Prostate gland (tissue), 2 donors: Measurements from ENCODE around the gene TLR3. TPM values are rescaled to one million over a fixed set of nuclear protein-coding genes. Genes with fewer than 3 reads are reported as not detected.
"Not testable (repeated sequence)": the region's sequence is repeated elsewhere in the genome, so short reads cannot be mapped to it uniquely, and the experiment has no call there.

Source experiments
- DNase-seq: peaks from one replicate; pipeline ENCODE4 v3.0.0-alpha.2; 2019; ENCODE audit warnings: low spot score
- H3K27ac ChIP-seq, 2 donors: fragments of 200-600 bp; sonication (generic); 2 replicates each; pipeline ENCODE4 v1.5.1; 2017 to 2019
- H3K27me3 ChIP-seq: fragments of 200-600 bp; sonication (generic); replicated peaks from 2 replicates; pipeline ENCODE4 v1.5.1; 2019; ENCODE audit not compliant: insufficient read depth
- H3K36me3 ChIP-seq, 2 donors: fragments of 200-600 bp; sonication (generic); 1 replicate in 1 of 2; 2 replicates in 1 of 2; pipeline versions ENCODE4 v1.5.1 to v1.8.1; 2017 to 2019
- H3K4me1 ChIP-seq: fragments of 200-600 bp; sonication (generic); replicated peaks from 2 replicates; pipeline ENCODE4 v1.5.1; 2019
- H3K4me3 ChIP-seq, 2 donors: fragments of 200-600 bp; sonication (generic); 2 replicates each; pipeline ENCODE4 v1.5.1; 2017 to 2019
- H3K9me3 ChIP-seq: fragments of 200-600 bp; sonication (generic); 2 replicates; pipeline ENCODE4 v1.5.1; 2017
- POLR2A ChIP-seq: fragments of 450-650 bp; IDR thresholded peaks from one replicate; pipeline ENCODE4 v1.6.1; 2016; ENCODE audit warnings: antibody characterized with exemption, mild to moderate bottlenecking
- POLR2AphosphoS5 ChIP-seq: sonication (generic); formaldehyde crosslinking; IDR thresholded peaks from one replicate; pipeline ENCODE4 v1.6.1; 2017; ENCODE audit warnings: antibody characterized with exemption
- WGBS: methylation state at CpG from one replicate; pipeline ENCODE4 v1.1.5; 2018; 5-methylcytosine and 5-hydroxymethylcytosine counted together
- intact Hi-C: fragments of 100-400 bp; cut with DNase I; formaldehyde crosslinking; loops from one replicate; pipeline ENCODE4 v1.14.2; 2022
- total RNA-seq, 2 donors: library from RNA; depleted of rRNA; stranded (reverse); fragments of >200 nt; gene quantifications; one replicate each; pipeline ENCODE4 v1.1.0, GENCODE V29; 2016
- TF ChIP-seq, protein P1 (sequence below), 4 experiments: fragments of 200-600 bp in 2 of 4; fragments of 450-650 bp in 2 of 4; sonication (generic) in 2 of 4; IDR thresholded peaks; 1 replicate in 3 of 4; 2 replicates in 1 of 4; pipeline ENCODE4 v1.5.1; 2016 to 2019; ENCODE audit warnings: antibody characterized with exemption in 4 of 4, mild to moderate bottlenecking in 2 of 4, moderate library complexity in 2 of 4

The TLR3 gene
- total RNA-seq, 2 donors from 2014 or later: 4.3 to 5.2 TPM

- no peaks in the 10 kb centered on the region for H3K9me3 ChIP-seq
- WGBS: 80% methylated on average over 12 of the region's 12 CpGs
- no peaks in the 10 kb centered on the region for H3K4me1 ChIP-seq
- no peaks in the 10 kb centered on the region for H3K36me3 ChIP-seq
- no peak overlapping the region for H3K4me3 ChIP-seq
- DNase-seq: no peak
- TF ChIP-seq POLR2AphosphoS5: no peak
- TF ChIP-seq POLR2A: no peak
- TF ChIP-seq, protein P1, sequence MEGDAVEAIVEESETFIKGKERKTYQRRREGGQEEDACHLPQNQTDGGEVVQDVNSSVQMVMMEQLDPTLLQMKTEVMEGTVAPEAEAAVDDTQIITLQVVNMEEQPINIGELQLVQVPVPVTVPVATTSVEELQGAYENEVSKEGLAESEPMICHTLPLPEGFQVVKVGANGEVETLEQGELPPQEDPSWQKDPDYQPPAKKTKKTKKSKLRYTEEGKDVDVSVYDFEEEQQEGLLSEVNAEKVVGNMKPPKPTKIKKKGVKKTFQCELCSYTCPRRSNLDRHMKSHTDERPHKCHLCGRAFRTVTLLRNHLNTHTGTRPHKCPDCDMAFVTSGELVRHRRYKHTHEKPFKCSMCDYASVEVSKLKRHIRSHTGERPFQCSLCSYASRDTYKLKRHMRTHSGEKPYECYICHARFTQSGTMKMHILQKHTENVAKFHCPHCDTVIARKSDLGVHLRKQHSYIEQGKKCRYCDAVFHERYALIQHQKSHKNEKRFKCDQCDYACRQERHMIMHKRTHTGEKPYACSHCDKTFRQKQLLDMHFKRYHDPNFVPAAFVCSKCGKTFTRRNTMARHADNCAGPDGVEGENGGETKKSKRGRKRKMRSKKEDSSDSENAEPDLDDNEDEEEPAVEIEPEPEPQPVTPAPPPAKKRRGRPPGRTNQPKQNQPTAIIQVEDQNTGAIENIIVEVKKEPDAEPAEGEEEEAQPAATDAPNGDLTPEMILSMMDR (IDR thresholded peaks at IDR 0.05): no peak
- intact Hi-C loops: no loop called here
- no peaks in the 10 kb centered on the region for H3K27me3 ChIP-seq
- no peak overlapping the region for H3K27ac ChIP-seq
Measured at GRCh38 chr4:186040316-186040715, 28.6 kb upstream of the TLR3 start.

GRCh38 chr4:186047501-186047900 lies 21.5 kb upstream of the TLR3 start:
- DNase-seq, H3K27ac ChIP-seq, H3K4me3 ChIP-seq, H3K36me3 ChIP-seq, H3K9me3 ChIP-seq, H3K4me1 ChIP-seq, intact Hi-C loops, H3K27me3 ChIP-seq: not testable (repeated sequence)
- WGBS: 58% methylated on average over 5 of the region's 5 CpGs

GRCh38 chr4:186050135-186050534 lies 18.8 kb upstream of the TLR3 start:
- intact Hi-C loops, DNase-seq: not testable (repeated sequence)

GRCh38 chr4:186051096-186051495 lies 17.9 kb upstream of the TLR3 start:
- H3K36me3 ChIP-seq: no peaks in the 10 kb centered on the region
- no peak for DNase-seq
- H3K27me3 ChIP-seq: no peaks in the 10 kb centered on the region
- H3K4me3 ChIP-seq: no peak overlapping the region
- no peaks in the 10 kb centered on the region for H3K4me1 ChIP-seq
- 67% methylated on average over 11 of the region's 11 CpGs for WGBS
- no peak overlapping the region for H3K27ac ChIP-seq
- intact Hi-C loops: no loop called here
- no peaks in the 10 kb centered on the region for H3K9me3 ChIP-seq
- TF ChIP-seq, protein P1 (IDR thresholded peaks at IDR 0.05): no peak
- TF ChIP-seq POLR2A (no peak), POLR2AphosphoS5 (no peak)

More at GRCh38 chr4:186050135-186050534, 18.8 kb upstream of the TLR3 start:
- not testable (repeated sequence) for H3K4me3 ChIP-seq, H3K36me3 ChIP-seq, H3K4me1 ChIP-seq, H3K9me3 ChIP-seq, H3K27me3 ChIP-seq, H3K27ac ChIP-seq
- 49% methylated on average over 8 of the region's 8 CpGs for WGBS

GRCh38 chr4:186058253-186058979 lies 10.5 kb upstream of the TLR3 start:
- intact Hi-C loops: no loop called here
- Histone ChIP-seq H3K36me3 (no peaks in the 10 kb centered on the region), H3K27ac (no peak overlapping the region), H3K27me3 (no peaks in the 10 kb centered on the region), H3K4me3 (no peak overlapping the region), H3K4me1 (no peaks in the 10 kb centered on the region), H3K9me3 (no peaks in the 10 kb centered on the region)
- WGBS: 80% methylated on average over 6 of the region's 6 CpGs
- no peak for DNase-seq
- TF ChIP-seq, protein P1 (IDR thresholded peaks at IDR 0.05): no peak
- no peak for TF ChIP-seq POLR2AphosphoS5
- TF ChIP-seq POLR2A: no peak

GRCh38 chr4:186058980-186059316 lies 10.0 kb upstream of the TLR3 start:
- WGBS: 88% methylated on average over 3 of the region's 3 CpGs
- DNase-seq: no peak
- Histone ChIP-seq H3K27me3 (no peaks in the 10 kb centered on the region), H3K36me3 (no peaks in the 10 kb centered on the region), H3K27ac (no peak overlapping the region), H3K9me3 (no peaks in the 10 kb centered on the region), H3K4me1 (no peaks in the 10 kb centered on the region), H3K4me3 (no peak overlapping the region)
- TF ChIP-seq POLR2A (no peak), POLR2AphosphoS5 (no peak)
- TF ChIP-seq, protein P1 (IDR thresholded peaks at IDR 0.05): no peak
- intact Hi-C loops: no loop called here
